K562 (cell line): ENCODE results near the gene ANKDD1A. TPM values are rescaled to one million over a fixed set of nuclear protein-coding genes. Genes with fewer than 3 reads are reported as not detected.

ENCODE experiments used
- CHCHD3 ChIP-seq: fragments of 250-450 bp; sonication (Bioruptor Pico); IDR thresholded peaks from 2 replicates; pipeline ENCODE4 v2.1.2; 2022; ENCODE audit warnings: mild to moderate bottlenecking
- KDM1A ChIP-seq, 2 experiments: fragments of 450-650 bp; IDR thresholded peaks; 2 replicates each; pipeline ENCODE4 v1.6.1; 2016; ENCODE audit warnings: mild to moderate bottlenecking in 2 of 2
- PTTG1 ChIP-seq: fragments of 450-650 bp; IDR thresholded peaks from 2 replicates; pipeline ENCODE4 v1.6.1; 2016; ENCODE audit warnings: low read depth, mild to moderate bottlenecking, missing genetic modification characterization, missing compliant biosample characterization
- TAF15 ChIP-seq: fragments of 200-400 bp; formaldehyde crosslinking; IDR thresholded peaks from 2 replicates; pipeline ENCODE4 v1.6.1; 2017; ENCODE audit warnings: mild to moderate bottlenecking, low read depth, low read length, moderate library complexity
- ZKSCAN8 ChIP-seq: fragments of 200-800 bp; sonication (Bioruptor generic); IDR thresholded peaks from 2 replicates; pipeline ENCODE4 v1.6.1; 2016; ENCODE audit warnings: missing genetic modification characterization, missing compliant biosample characterization
- ZNF143 ChIP-seq: sonication (generic); formaldehyde crosslinking; IDR thresholded peaks from 2 replicates; pipeline ENCODE4 v1.9.0; 2022; ENCODE audit warnings: mild to moderate bottlenecking, missing genetic modification reagents
- polyA plus RNA-seq, 8 experiments: library from polyadenylated mRNA; depleted of rRNA in 4 of 8; stranded (reverse) in 5 of 8; unstranded in 3 of 8; fragments of >200 nt; fragmentation: Nextera tagmentation in 2 of 8; fragmentation: Illumina TruSeq in 1 of 8; extraction: Ambion mirVana in 2 of 8; extraction: Trizol in 1 of 8; gene quantifications; 2 replicates each; pipeline versions ENCODE4 v1.2.1 to v1.2.3, GENCODE V29; 2011 to 2014; ENCODE audit warnings: inconsistent platforms in 1 of 8, missing spikeins in 1 of 8
- total RNA-seq, 7 experiments: library from RNA; depleted of rRNA in 6 of 7; stranded (reverse); fragments of >200 nt in 6 of 7; fragmentation: Illumina TruSeq in 2 of 7; extraction: Trizol in 2 of 7; gene quantifications; 2 replicates each; pipeline versions ENCODE4 v1.2.1 to v1.2.3, GENCODE V29; 2011 to 2021; ENCODE audit warnings: low replicate concordance in 1 of 7
- TF ChIP-seq, protein P1 (sequence below): fragments of 250-450 bp; sonication (Bioruptor Pico); IDR thresholded peaks from 2 replicates; pipeline ENCODE4 v1.8.0; 2022; ENCODE audit warnings: moderate library complexity, mild to moderate bottlenecking, inconsistent platforms
- TF ChIP-seq, protein P2 (sequence below): fragments of 450-650 bp; IDR thresholded peaks from 2 replicates; pipeline ENCODE4 v1.6.1; 2016; ENCODE audit warnings: low read depth, mild to moderate bottlenecking, moderate library complexity

ANKDD1A gene
- total and polyA plus RNA-seq, 9 of the 15 experiments (the other 6 are each of a cell fraction or from before 2014, with no cell fraction given): 0.08 to 0.80 (median 0.43) TPM

DNA sequence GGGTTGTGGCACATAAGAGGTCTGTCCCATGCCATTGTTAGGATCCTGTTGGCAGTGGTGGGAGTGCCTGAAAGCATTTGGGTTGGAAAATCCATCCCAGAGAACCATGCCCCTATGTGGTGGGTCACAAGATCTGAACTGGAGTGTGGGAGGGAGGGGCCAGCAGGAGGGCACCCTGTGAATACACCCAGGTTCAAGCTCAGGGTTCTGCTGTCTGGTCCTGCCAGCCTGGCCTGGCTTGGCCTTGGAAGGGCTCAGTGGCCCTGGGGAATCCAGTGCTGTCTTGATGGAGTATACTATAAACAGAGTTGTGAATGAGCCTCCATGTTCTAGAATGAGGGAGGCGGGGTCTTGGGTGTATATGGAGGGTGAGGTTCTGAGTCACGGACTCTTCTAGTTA is 11.8 kb downstream of the ANKDD1A start (continued):
- TF ChIP-seq, protein P1, sequence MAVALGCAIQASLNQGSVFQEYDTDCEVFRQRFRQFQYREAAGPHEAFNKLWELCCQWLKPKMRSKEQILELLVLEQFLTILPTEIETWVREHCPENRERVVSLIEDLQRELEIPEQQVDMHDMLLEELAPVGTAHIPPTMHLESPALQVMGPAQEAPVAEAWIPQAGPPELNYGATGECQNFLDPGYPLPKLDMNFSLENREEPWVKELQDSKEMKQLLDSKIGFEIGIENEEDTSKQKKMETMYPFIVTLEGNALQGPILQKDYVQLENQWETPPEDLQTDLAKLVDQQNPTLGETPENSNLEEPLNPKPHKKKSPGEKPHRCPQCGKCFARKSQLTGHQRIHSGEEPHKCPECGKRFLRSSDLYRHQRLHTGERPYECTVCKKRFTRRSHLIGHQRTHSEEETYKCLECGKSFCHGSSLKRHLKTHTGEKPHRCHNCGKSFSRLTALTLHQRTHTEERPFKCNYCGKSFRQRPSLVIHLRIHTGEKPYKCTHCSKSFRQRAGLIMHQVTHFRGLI (CRISPR knock-in tag): no peak
- TF ChIP-seq TAF15: no peak
- TF ChIP-seq ZNF143 (CRISPR knock-in tag): no peak
- TF ChIP-seq CHCHD3 (CRISPR knock-in tag): no peak
- no peak for TF ChIP-seq KDM1A (IDR thresholded peaks at IDR 0.05)
- no peak for TF ChIP-seq PTTG1 (tag)
- TF ChIP-seq ZKSCAN8 (CRISPR knock-in tag): no peak
- TF ChIP-seq, protein P2, sequence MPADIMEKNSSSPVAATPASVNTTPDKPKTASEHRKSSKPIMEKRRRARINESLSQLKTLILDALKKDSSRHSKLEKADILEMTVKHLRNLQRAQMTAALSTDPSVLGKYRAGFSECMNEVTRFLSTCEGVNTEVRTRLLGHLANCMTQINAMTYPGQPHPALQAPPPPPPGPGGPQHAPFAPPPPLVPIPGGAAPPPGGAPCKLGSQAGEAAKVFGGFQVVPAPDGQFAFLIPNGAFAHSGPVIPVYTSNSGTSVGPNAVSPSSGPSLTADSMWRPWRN: no peak
- TF ChIP-seq, all 486 proteins: peak for 0
